ENCODE results near the gene OPCML. TPM values are rescaled to one million over a fixed set of nuclear protein-coding genes. Genes with fewer than 3 reads are reported as not detected.

Gene OPCML
- total RNA-seq, 4 donors from 2014 or later = not detected

GRCh38 chr11:133355095-133355494 lies 177.2 kb downstream of the OPCML start:
- Histone ChIP-seq H3K9me3 (no peaks in the 10 kb centered on the region), H3K4me1 (no peaks in the 10 kb centered on the region), H3K36me3 (no peaks in the 10 kb centered on the region), H3K4me3 (no peak overlapping the region), H3K27me3 (no peaks in the 10 kb centered on the region), H3K27ac (no peak overlapping the region)
- 39 to 41% methylated on average over 2 of the region's 2 CpGs for WGBS, 2 donors (ENCODE audit: low coverage in 1 of 2)
- no peak for DNase-seq
- no peak for TF ChIP-seq CTCF (IDR thresholded peaks at IDR 0.05)
- no peak for TF ChIP-seq POLR2A (IDR thresholded peaks at IDR 0.05)
- no peak for TF ChIP-seq EP300 (IDR thresholded peaks at IDR 0.05; ENCODE audit: low read depth)
- no peak for TF ChIP-seq POLR2AphosphoS5 (IDR thresholded peaks at IDR 0.05)
- intact Hi-C loops (cut with DNase I; ENCODE audit: low total_unique reads) (no loop called here), in situ Hi-C loops (cut with MboI; ENCODE audit: low pct_ligation_motif_present in 1 of 4, low pct_unique_long_range_greater_than_20kb in 1 of 4, low sequenced_read_pairs in 3 of 4) (no loop called here)

GRCh38 chr11:133354069-133354468 lies 178.2 kb downstream of the OPCML start:
- 75 to 77% methylated on average over 4 of the region's 4 CpGs for WGBS, 2 donors (ENCODE audit: low coverage in 1 of 2)
- H3K4me1 ChIP-seq = no peaks in the 10 kb centered on the region
- no peaks in the 10 kb centered on the region for H3K27me3 ChIP-seq
- TF ChIP-seq POLR2A (IDR thresholded peaks at IDR 0.05) = no peak
- no peak for TF ChIP-seq CTCF (IDR thresholded peaks at IDR 0.05)
- no peak for TF ChIP-seq EP300 (IDR thresholded peaks at IDR 0.05; ENCODE audit: low read depth)
- no peak for TF ChIP-seq POLR2AphosphoS5 (IDR thresholded peaks at IDR 0.05)
- H3K9me3 ChIP-seq = no peaks in the 10 kb centered on the region
- in situ Hi-C loops (cut with MboI; ENCODE audit: low pct_ligation_motif_present in 1 of 4, low pct_unique_long_range_greater_than_20kb in 1 of 4, low sequenced_read_pairs in 3 of 4) (no loop called here), intact Hi-C loops (cut with DNase I; ENCODE audit: low total_unique reads) (no loop called here)
- H3K27ac ChIP-seq = no peak overlapping the region
- H3K36me3 ChIP-seq = no peaks in the 10 kb centered on the region
- no peak for DNase-seq
- no peak overlapping the region for H3K4me3 ChIP-seq

- Histone ChIP-seq H3K27ac (no peak overlapping the region), H3K9me3 (no peaks in the 10 kb centered on the region), H3K4me1 (no peaks in the 10 kb centered on the region), H3K4me3 (no peak overlapping the region), H3K36me3 (no peaks in the 10 kb centered on the region), H3K27me3 (no peaks in the 10 kb centered on the region)
- WGBS, 2 donors (ENCODE audit: low coverage in 1 of 2) = 54 to 55% methylated on average over 3 of the region's 3 CpGs
- intact Hi-C loops (cut with DNase I; ENCODE audit: low total_unique reads) (no loop called here), in situ Hi-C loops (cut with MboI; ENCODE audit: low pct_ligation_motif_present in 1 of 4, low pct_unique_long_range_greater_than_20kb in 1 of 4, low sequenced_read_pairs in 3 of 4) (no loop called here)
- DNase-seq = no peak
- TF ChIP-seq POLR2AphosphoS5 (IDR thresholded peaks at IDR 0.05) = no peak
- TF ChIP-seq CTCF (IDR thresholded peaks at IDR 0.05) = no peak
- TF ChIP-seq POLR2A (IDR thresholded peaks at IDR 0.05) = no peak
- no peak for TF ChIP-seq EP300 (IDR thresholded peaks at IDR 0.05; ENCODE audit: low read depth)
Observed at GRCh38 chr11:133350045-133350444, 182.3 kb downstream of the OPCML start.

GRCh38 chr11:133347988-133348387 lies 184.3 kb downstream of the OPCML start:
- Histone ChIP-seq H3K27ac (no peak overlapping the region), H3K4me1 (no peaks in the 10 kb centered on the region), H3K4me3 (no peak overlapping the region), H3K27me3 (no peaks in the 10 kb centered on the region), H3K36me3 (no peaks in the 10 kb centered on the region), H3K9me3 (no peaks in the 10 kb centered on the region)
- DNase-seq = no peak
- TF ChIP-seq POLR2A (IDR thresholded peaks at IDR 0.05) = no peak
- TF ChIP-seq EP300 (IDR thresholded peaks at IDR 0.05; ENCODE audit: low read depth) = no peak
- no peak for TF ChIP-seq POLR2AphosphoS5 (IDR thresholded peaks at IDR 0.05)
- TF ChIP-seq CTCF (IDR thresholded peaks at IDR 0.05) = no peak
- 63 to 66% methylated on average over 3 to 5 of the region's 5 CpGs for WGBS, 2 donors (ENCODE audit: low coverage in 1 of 2)
- intact Hi-C loops (cut with DNase I; ENCODE audit: low total_unique reads) (no loop called here), in situ Hi-C loops (cut with MboI; ENCODE audit: low pct_ligation_motif_present in 1 of 4, low pct_unique_long_range_greater_than_20kb in 1 of 4, low sequenced_read_pairs in 3 of 4) (no loop called here)

All from transverse colon (tissue), 4 donors.